ENCODE results near the gene UBE2G1. TPM values are rescaled to one million over a fixed set of nuclear protein-coding genes. Genes with fewer than 3 reads are reported as not detected.
A peak's percentile ranks its signal among the peaks of the same experiment; 100 is the strongest.

UBE2G1 gene
- total RNA-seq: 105 TPM
- long read RNA-seq, transcript UBE2G1-203 (5 exons, 984 nt): minor isoform, 6 of 93 reads
- long read RNA-seq, transcript UBE2G1-201 (6 exons, 3,974 nt): major isoform, 71 of 93 reads
- long read RNA-seq, partial matches to known transcripts: 3 of 93 reads
- long read RNA-seq, other reads (novel, unspliced or antisense): 11 of 93 reads

- ATAC-seq (peak; percentile 91), DNase-seq (peak; percentile 99)
- intact Hi-C loops (cut with micrococcal nuclease): no loop called here
Measured at GRCh38 chr17:4366327-4367063, at the start of gene UBE2G1. Gene UBE2G1 (minus strand): TSS chr17:4366675. CDS start chr17:4366316, 359 bp downstream.

- peak; percentile 96 for DNase-seq
- intact Hi-C loops (cut with micrococcal nuclease): loop anchor here (5.0 kb wide), 1 partner anchor 211 kb away; no protein-coding TSS in a partner anchor
- ATAC-seq: peak; percentile 97
Measured at GRCh38 chr17:4412933-4413831, 46.7 kb upstream of the UBE2G1 start.

- no peak for DNase-seq
- no peak for ATAC-seq
- intact Hi-C loops (cut with micrococcal nuclease): loop anchor here (5.0 kb wide), 1 partner anchor 209 kb away; no protein-coding TSS in a partner anchor
Measured at GRCh38 chr17:4411201-4411600, 44.7 kb upstream of the UBE2G1 start.

GRCh38 chr17:4409659-4410058 is 43.2 kb upstream of the UBE2G1 start:
- intact Hi-C loops (cut with micrococcal nuclease): loop anchor here (5.0 kb wide), 1 partner anchor 207 kb away; no protein-coding TSS in a partner anchor
- ATAC-seq: no peak
- no peak for DNase-seq

GRCh38 chr17:4407851-4408250 is 41.4 kb upstream of the UBE2G1 start:
- intact Hi-C loops (cut with micrococcal nuclease): no loop called here
- no peak for ATAC-seq

GRCh38 chr17:4407216-4407615 is 40.7 kb upstream of the UBE2G1 start:
- intact Hi-C loops (cut with micrococcal nuclease): no loop called here
- ATAC-seq (no peak), DNase-seq (no peak)

More at GRCh38 chr17:4407851-4408250, 41.4 kb upstream of the UBE2G1 start:
- DNase-seq: no peak

- intact Hi-C loops (cut with micrococcal nuclease): no loop called here
- no peak for ATAC-seq
- DNase-seq: no peak
Measured at GRCh38 chr17:4406386-4406785, 39.9 kb upstream of the UBE2G1 start.

- intact Hi-C loops (cut with micrococcal nuclease): no loop called here
- ATAC-seq (no peak), DNase-seq (no peak)
Measured at GRCh38 chr17:4405699-4406098, 39.2 kb upstream of the UBE2G1 start.

- DNase-seq (no peak), ATAC-seq (no peak)
- intact Hi-C loops (cut with micrococcal nuclease): no loop called here
Measured at GRCh38 chr17:4405038-4405669, 38.7 kb upstream of the UBE2G1 start.

GRCh38 chr17:4397840-4398239 is 31.4 kb upstream of the UBE2G1 start:
- intact Hi-C loops (cut with micrococcal nuclease): no loop called here
- DNase-seq: no peak
- ATAC-seq: no peak

GRCh38 chr17:4395111-4395478 is 28.6 kb upstream of the UBE2G1 start:
- ATAC-seq: no peak
- intact Hi-C loops (cut with micrococcal nuclease): no loop called here
- no peak for DNase-seq

GRCh38 chr17:4394208-4395110 is 28.0 kb upstream of the UBE2G1 start:
- ATAC-seq (no peak), DNase-seq (no peak)
- intact Hi-C loops (cut with micrococcal nuclease): no loop called here

- no peak for ATAC-seq
- DNase-seq: no peak
Measured at GRCh38 chr17:4393806-4394205, 27.3 kb upstream of the UBE2G1 start.

GRCh38 chr17:4389079-4389478 is 22.6 kb upstream of the UBE2G1 start:
- intact Hi-C loops (cut with micrococcal nuclease): no loop called here
- ATAC-seq (no peak), DNase-seq (no peak)

More at GRCh38 chr17:4393806-4394205, 27.3 kb upstream of the UBE2G1 start:
- intact Hi-C loops (cut with micrococcal nuclease): no loop called here

- DNase-seq (no peak), ATAC-seq (no peak)
- intact Hi-C loops (cut with micrococcal nuclease): no loop called here
Measured at GRCh38 chr17:4387137-4387536, 20.7 kb upstream of the UBE2G1 start.

- intact Hi-C loops (cut with micrococcal nuclease): no loop called here
- DNase-seq (no peak), ATAC-seq (no peak)
Measured at GRCh38 chr17:4386406-4386805, 19.9 kb upstream of the UBE2G1 start.

GRCh38 chr17:4381690-4382671 is 15.5 kb upstream of the UBE2G1 start:
- ATAC-seq: no peak
- intact Hi-C loops (cut with micrococcal nuclease): no loop called here

More at GRCh38 chr17:4381690-4382671, 15.5 kb upstream of the UBE2G1 start:
- DNase-seq: no peak
